Naive thymus-derived CD4-positive, alpha-beta T cell (primary cell): ENCODE results near the gene MYORG. TPM values are rescaled to one million over a fixed set of nuclear protein-coding genes. Genes with fewer than 3 reads are reported as not detected.
"Not testable (repeated sequence)": the region's sequence is repeated elsewhere in the genome, so short reads cannot be mapped to it uniquely, and the experiment has no call there.

Experiments used
- ATAC-seq: fragments of 150-1000 bp; cut with Tn5 transposase; 2 replicates; pipeline ENCODE4 v1.10.0; 2021; ENCODE audit warnings: mild to moderate bottlenecking, moderate library complexity
- CTCF ChIA-PET: fragments of 350-600 bp; sonication (Branson Sonifier 250); formaldehyde crosslinking; loops from one replicate; lab custom pipeline; 2021; ENCODE audit warnings: antibody characterized with exemption; lab: Charles Lee
- POLR2A ChIA-PET: fragments of 350-600 bp; sonication (Branson Sonifier 250); formaldehyde crosslinking; loops from one replicate; lab custom pipeline; 2021; ENCODE audit warnings: antibody characterized with exemption, inconsistent platforms; lab: Charles Lee
- DNase-seq, 9 donors: peaks; one replicate each; pipeline versions ENCODE4 v3.0.0 to v3.0.0-alpha.2; 2020 to 2022; ENCODE audit warnings: mixed read lengths in 1 of 9
- H3K27ac ChIP-seq: one replicate; pipeline ENCODE4 v1.7.0; 2013; ENCODE audit warnings: mild to moderate bottlenecking, low read depth, low read length, moderate library complexity
- H3K27me3 ChIP-seq, 2 donors: one replicate each; pipeline ENCODE4 v1.7.0; 2013; ENCODE audit warnings: low read length in 2 of 2, mild to moderate bottlenecking in 2 of 2, moderate library complexity in 2 of 2; ENCODE audit not compliant: control insufficient read depth in 2 of 2, insufficient read depth in 2 of 2
- H3K36me3 ChIP-seq, 3 experiments: 1 replicate in 2 of 3; 2 replicates in 1 of 3; pipeline ENCODE4 v1.7.0; 2013; ENCODE audit warnings: low read length in 3 of 3, mild to moderate bottlenecking in 3 of 3, moderate library complexity in 1 of 3; ENCODE audit not compliant: insufficient read depth in 3 of 3, control insufficient read depth in 2 of 3
- H3K4me1 ChIP-seq, 2 donors: one replicate each; pipeline ENCODE4 v1.7.0; 2013; ENCODE audit warnings: low read length in 2 of 2, mild to moderate bottlenecking in 2 of 2, moderate library complexity in 1 of 2; ENCODE audit not compliant: control insufficient read depth in 2 of 2, insufficient read depth in 2 of 2
- H3K4me3 ChIP-seq: 2 replicates; pipeline ENCODE4 v1.7.0; 2013; ENCODE audit warnings: mild to moderate bottlenecking, low read length
- H3K9me3 ChIP-seq, 3 experiments: 1 replicate in 2 of 3; 2 replicates in 1 of 3; pipeline ENCODE4 v1.7.0; 2013; ENCODE audit warnings: low read length in 3 of 3; ENCODE audit not compliant: control insufficient read depth in 2 of 3
- H3K27ac Mint-ChIP-seq, 9 donors: one replicate each; pipeline ENCODE4 v1.8.0; 2020 to 2022; ENCODE audit warnings: mixed read lengths in 9 of 9, mild to moderate bottlenecking in 8 of 9, moderate library complexity in 5 of 9, inconsistent platforms in 2 of 9
- H3K27me3 Mint-ChIP-seq, 5 donors: one replicate each; pipeline ENCODE4 v1.8.0; 2021 to 2022; ENCODE audit warnings: mixed read lengths in 5 of 5, mild to moderate bottlenecking in 1 of 5
- H3K36me3 Mint-ChIP-seq, 5 donors: one replicate each; pipeline ENCODE4 v1.8.0; 2020 to 2022; ENCODE audit warnings: mixed read lengths in 5 of 5, mild to moderate bottlenecking in 3 of 5, inconsistent platforms in 1 of 5
- H3K4me1 Mint-ChIP-seq, 7 donors: one replicate each; pipeline ENCODE4 v1.8.0; 2020 to 2022; ENCODE audit warnings: mixed read lengths in 7 of 7, mild to moderate bottlenecking in 3 of 7, inconsistent platforms in 1 of 7
- H3K4me3 Mint-ChIP-seq, 10 donors: one replicate each; pipeline ENCODE4 v1.8.0; 2020 to 2022; ENCODE audit warnings: mild to moderate bottlenecking in 10 of 10, mixed read lengths in 10 of 10, moderate library complexity in 6 of 10, inconsistent platforms in 2 of 10
- H3K9me3 Mint-ChIP-seq, 11 donors: one replicate each; pipeline ENCODE4 v1.8.0; 2020 to 2022; ENCODE audit warnings: mixed read lengths in 11 of 11, mild to moderate bottlenecking in 4 of 11, inconsistent platforms in 1 of 11, moderate library complexity in 1 of 11
- intact Hi-C, 2 donors: fragments of 100-400 bp; cut with micrococcal nuclease; formaldehyde crosslinking; loops; one replicate each; pipeline ENCODE4 v1.15.1; 2023
- polyA plus RNA-seq, 2 donors: library from polyadenylated mRNA; unstranded; fragments of 300-500 nt; fragmentation: Illumina TruSeq; gene quantifications; one replicate each; pipeline ENCODE4 v1.2.3, GENCODE V29; 2021
- total RNA-seq, 6 experiments: library from RNA in 5 of 6; stranded (reverse) in 5 of 6; gene quantifications; 1 replicate in 5 of 6; 2 replicates in 1 of 6; pipeline ENCODE4 v1.2.3 and lab custom pipeline; 2021 to 2026

MYORG gene
- total and polyA plus RNA-seq, 7 experiments from 2014 or later: 0.28 to 1.9 (median 0.78) TPM

- H3K27me3 ChIP-seq, H3K9me3 ChIP-seq, intact Hi-C loops, POLR2A ChIA-PET, H3K36me3 ChIP-seq, H3K27ac ChIP-seq, ATAC-seq, DNase-seq, H3K9me3 Mint-ChIP-seq, H3K4me3 ChIP-seq, H3K27me3 Mint-ChIP-seq, H3K27ac Mint-ChIP-seq, H3K4me3 Mint-ChIP-seq: not testable (repeated sequence)
- Mint-ChIP-seq H3K4me1 (peaks cover 13 to 24% (median 15%) of the 10 kb centered on the region in 7 donors), H3K36me3 (peaks cover 0 to 27% (median 20%) of the 10 kb centered on the region in 5 donors)
- H3K4me1 ChIP-seq: peaks cover 0 to 21% of the 10 kb centered on the region in 2 donors
- CTCF ChIA-PET: interaction anchor here (1.5 kb wide), 1 partner anchor 10 kb away, joined by 3 read pairs; no protein-coding TSS in a partner anchor
Measured at GRCh38 chr9:34367751-34368410, 8.8 kb downstream of the MYORG start.

- H3K27ac Mint-ChIP-seq: no peak overlapping the region
- peaks cover 14 to 29% (median 20%) of the 10 kb centered on the region in 7 donors for H3K4me1 Mint-ChIP-seq
- Histone ChIP-seq H3K4me1 (peaks cover 0 to 21% of the 10 kb centered on the region in 2 donors), H3K4me3 (no peak overlapping the region), H3K36me3 (no peaks in the 10 kb centered on the region), H3K9me3 (no peaks in the 10 kb centered on the region), H3K27me3 (no peaks in the 10 kb centered on the region), H3K27ac (no peak overlapping the region)
- DNase-seq (no peak), ATAC-seq (no peak)
- peaks cover 0 to 24% (median 20%) of the 10 kb centered on the region in 5 donors for H3K36me3 Mint-ChIP-seq
- ChIA-PET POLR2A (no interaction called here), CTCF (no interaction called here)
- H3K4me3 Mint-ChIP-seq: no peak overlapping the region
- peaks cover 0 to 5% (median 0%) of the 10 kb centered on the region in 11 donors for H3K9me3 Mint-ChIP-seq
- intact Hi-C loops: no loop called here
- no peaks in the 10 kb centered on the region for H3K27me3 Mint-ChIP-seq
Measured at GRCh38 chr9:34366365-34366764, 10.3 kb downstream of the MYORG start.

GRCh38 chr9:34365282-34365681 is 11.4 kb downstream of the MYORG start:
- Mint-ChIP-seq H3K27ac (peak overlapping the region in 1 of 9 donors; percentile 59), H3K9me3 (peaks cover 0 to 5% (median 0%) of the 10 kb centered on the region in 11 donors), H3K36me3 (peaks cover 0 to 21% (median 17%) of the 10 kb centered on the region in 5 donors), H3K4me3 (no peak overlapping the region), H3K4me1 (peaks cover 14 to 29% (median 20%) of the 10 kb centered on the region in 7 donors), H3K27me3 (no peaks in the 10 kb centered on the region)
- ChIA-PET POLR2A (no interaction called here), CTCF (interaction anchor here (0.8 kb wide), 1 partner anchor 154 kb away, joined by 4 read pairs; no protein-coding TSS in a partner anchor)
- intact Hi-C loops: no loop called here
- H3K27ac ChIP-seq: no peak overlapping the region
- no peak overlapping the region for H3K4me3 ChIP-seq
- H3K4me1 ChIP-seq: peaks cover 0 to 21% of the 10 kb centered on the region in 2 donors
- H3K36me3 ChIP-seq: no peaks in the 10 kb centered on the region
- DNase-seq (no peak), ATAC-seq (no peak)
- no peaks in the 10 kb centered on the region for H3K9me3 ChIP-seq
- no peaks in the 10 kb centered on the region for H3K27me3 ChIP-seq

GRCh38 chr9:34363619-34364351 is 12.9 kb downstream of the MYORG start:
- peaks cover 14 to 29% (median 20%) of the 10 kb centered on the region in 7 donors for H3K4me1 Mint-ChIP-seq
- H3K27ac Mint-ChIP-seq: peak overlapping the region; percentile 24 to 87 (median 73)
- DNase-seq (peak in 7 of 9 donors; percentile 23 to 65 (median 53)), ATAC-seq (peak; percentile 85)
- H3K27me3 Mint-ChIP-seq: no peaks in the 10 kb centered on the region
- intact Hi-C loops: no loop called here
- ChIA-PET CTCF (interaction anchor here (1.3 to 1.6 kb wide), 2 partner anchors 14 to 40 kb away, joined by 3 to 10 read pairs; no protein-coding TSS in a partner anchor), POLR2A (interaction anchor here (0.8 to 1.3 kb wide), 2 partner anchors 16 to 17 kb away, joined by 3 read pairs; no protein-coding TSS in a partner anchor)
- Histone ChIP-seq H3K27me3 (no peaks in the 10 kb centered on the region), H3K36me3 (no peaks in the 10 kb centered on the region), H3K9me3 (no peaks in the 10 kb centered on the region), H3K4me1 (peaks cover 0 to 21% of the 10 kb centered on the region in 2 donors), H3K27ac (peak overlapping the region; percentile 22), H3K4me3 (no peak overlapping the region)
- peak overlapping the region; percentile 26 to 79 (median 53) for H3K4me3 Mint-ChIP-seq
- peaks cover 0 to 18% (median 13%) of the 10 kb centered on the region in 5 donors for H3K36me3 Mint-ChIP-seq
- peaks cover 0 to 5% (median 0%) of the 10 kb centered on the region in 11 donors for H3K9me3 Mint-ChIP-seq

GRCh38 chr9:34362614-34363214 is 14.0 kb downstream of the MYORG start:
- H3K27ac ChIP-seq: no peak overlapping the region
- peaks cover 0 to 21% of the 10 kb centered on the region in 2 donors for H3K4me1 ChIP-seq
- H3K4me3 Mint-ChIP-seq: peak overlapping the region in 1 of 10 donors; percentile 2
- no peaks in the 10 kb centered on the region for H3K36me3 ChIP-seq
- intact Hi-C loops: no loop called here
- peaks cover 0 to 14% (median 14%) of the 10 kb centered on the region in 5 donors for H3K36me3 Mint-ChIP-seq
- H3K4me1 Mint-ChIP-seq: peaks cover 14 to 29% (median 20%) of the 10 kb centered on the region in 7 donors
- no peaks in the 10 kb centered on the region for H3K27me3 ChIP-seq
- CTCF ChIA-PET: no interaction called here
- H3K4me3 ChIP-seq: no peak overlapping the region
- no peaks in the 10 kb centered on the region for H3K9me3 ChIP-seq
- DNase-seq (no peak), ATAC-seq (no peak)
- POLR2A ChIA-PET: interaction anchor here (1.3 kb wide), 1 partner anchor 18 kb away, joined by 3 read pairs; no protein-coding TSS in a partner anchor
- H3K27me3 Mint-ChIP-seq: no peaks in the 10 kb centered on the region
- H3K9me3 Mint-ChIP-seq: peaks cover 0 to 6% (median 2%) of the 10 kb centered on the region in 11 donors
- H3K27ac Mint-ChIP-seq: peak overlapping the region in 1 of 9 donors; percentile 68

- H3K27ac Mint-ChIP-seq, H3K36me3 ChIP-seq, ATAC-seq, H3K9me3 ChIP-seq, H3K27ac ChIP-seq, H3K4me1 Mint-ChIP-seq, intact Hi-C loops, H3K4me1 ChIP-seq, H3K27me3 Mint-ChIP-seq, H3K4me3 ChIP-seq, DNase-seq, H3K27me3 ChIP-seq, H3K4me3 Mint-ChIP-seq, POLR2A ChIA-PET: not testable (repeated sequence)
- peaks cover 0 to 30% (median 7%) of the 10 kb centered on the region in 11 donors for H3K9me3 Mint-ChIP-seq
- peaks cover 13 to 32% (median 25%) of the 10 kb centered on the region in 5 donors for H3K36me3 Mint-ChIP-seq
- CTCF ChIA-PET: interaction anchor here (0.7 kb wide), 1 partner anchor 94 kb away, joined by 3 read pairs; no protein-coding TSS in a partner anchor
Measured at GRCh38 chr9:34352957-34353356, 23.7 kb downstream of the MYORG start.
